GM19455 (cell line): ENCODE results near the gene NUP160.
"Not testable (repeated sequence)": the region's sequence is repeated elsewhere in the genome, so short reads cannot be mapped to it uniquely, and the experiment has no call there.

ENCODE experiments used
- ATAC-seq: cut with Tn5 transposase; IDR thresholded peaks from one replicate; pipeline ENCODE4 v1.9.1; 2021; ENCODE audit not compliant: unreplicated experiment

NUP160 gene

GRCh38 chr11:47847892-47848699 lies at the start of gene NUP160:
Gene NUP160 (minus strand): TSS chr11:47848350. CDS start chr11:47848318, 32 bp downstream.
- ATAC-seq: peak; percentile 88

GRCh38 chr11:47896199-47896598 lies 48.0 kb upstream of the NUP160 start:
- no peak for ATAC-seq

GRCh38 chr11:47895035-47895434 lies 46.9 kb upstream of the NUP160 start:
- ATAC-seq: no peak

- not testable (repeated sequence) for ATAC-seq
Observed at GRCh38 chr11:47892546-47893276, 44.6 kb upstream of the NUP160 start.

GRCh38 chr11:47891886-47892285 lies 43.7 kb upstream of the NUP160 start:
- no peak for ATAC-seq

GRCh38 chr11:47889714-47890441 lies 41.7 kb upstream of the NUP160 start:
- no peak for ATAC-seq

GRCh38 chr11:47887910-47888569 lies 39.9 kb upstream of the NUP160 start:
- no peak for ATAC-seq

GRCh38 chr11:47886096-47886495 lies 37.9 kb upstream of the NUP160 start:
- no peak for ATAC-seq

GRCh38 chr11:47882437-47882836 lies 34.3 kb upstream of the NUP160 start:
- not testable (repeated sequence) for ATAC-seq

GRCh38 chr11:47881145-47881544 lies 33.0 kb upstream of the NUP160 start:
- no peak for ATAC-seq

GRCh38 chr11:47879259-47880158 lies 31.4 kb upstream of the NUP160 start:
- ATAC-seq: no peak

- not testable (repeated sequence) for ATAC-seq
Observed at GRCh38 chr11:47875858-47876257, 27.7 kb upstream of the NUP160 start.

- no peak for ATAC-seq
Observed at GRCh38 chr11:47870404-47870803, 22.3 kb upstream of the NUP160 start.

- no peak for ATAC-seq
Observed at GRCh38 chr11:47869544-47870393, 21.6 kb upstream of the NUP160 start.

- ATAC-seq: no peak
Observed at GRCh38 chr11:47867823-47868222, 19.7 kb upstream of the NUP160 start.

- ATAC-seq: not testable (repeated sequence)
Observed at GRCh38 chr11:47866892-47867291, 18.7 kb upstream of the NUP160 start.

GRCh38 chr11:47864901-47865300 lies 16.8 kb upstream of the NUP160 start:
- ATAC-seq: no peak

GRCh38 chr11:47863898-47864430 lies 15.8 kb upstream of the NUP160 start:
- ATAC-seq: no peak
